Neutrophil (primary cell): ENCODE results near the gene EEF1AKMT2.
A peak's percentile ranks its signal among the peaks of the same experiment; 100 is the strongest.

Experiments
- H3K27ac ChIP-seq: fragments of 200-600 bp; sonication (generic); 2 replicates; pipeline ENCODE4 v1.5.1; 2016; ENCODE audit warnings: mild to moderate bottlenecking, moderate library complexity
- H3K27me3 ChIP-seq: fragments of 200-600 bp; sonication (generic); 2 replicates; pipeline ENCODE4 v1.6.0; 2016; ENCODE audit warnings: mild to moderate bottlenecking
- H3K36me3 ChIP-seq: fragments of 200-600 bp; sonication (generic); 2 replicates; pipeline ENCODE4 v1.5.1; 2017
- H3K4me1 ChIP-seq, 2 experiments: fragments of 200-600 bp in 1 of 2; sonication (generic) in 1 of 2; 1 replicate in 1 of 2; 2 replicates in 1 of 2; pipeline versions ENCODE4 v1.5.1 to v1.6.1; 2013 to 2016; ENCODE audit warnings: low read depth in 1 of 2, low read length in 1 of 2, mild to moderate bottlenecking in 1 of 2, moderate library complexity in 1 of 2; ENCODE audit not compliant: control insufficient read depth in 1 of 2, insufficient read depth in 1 of 2
- H3K4me3 ChIP-seq, 2 experiments: fragments of 200-600 bp in 1 of 2; sonication (generic) in 1 of 2; 1 replicate in 1 of 2; 2 replicates in 1 of 2; pipeline ENCODE4 v1.5.1; 2013 to 2016; ENCODE audit warnings: low read depth in 1 of 2, low read length in 1 of 2, mild to moderate bottlenecking in 1 of 2, moderate library complexity in 1 of 2
- H3K9me3 ChIP-seq: fragments of 200-600 bp; sonication (generic); 2 replicates; pipeline ENCODE4 v1.5.1; 2016
- CTCF ChIP-seq: fragments of 200-600 bp; sonication (generic); IDR thresholded peaks from 2 replicates; pipeline ENCODE4 v1.5.1; 2016; ENCODE audit warnings: antibody characterized with exemption

The EEF1AKMT2 gene

GRCh38 chr10:124743191-124744101 is 48.2 kb downstream of the EEF1AKMT2 start:
- no peaks in the 10 kb centered on the region for H3K36me3 ChIP-seq
- H3K4me1 ChIP-seq, result peaks cover 44 to 49% of the 10 kb centered on the region in 2 experiments
- no peak for TF ChIP-seq CTCF
- H3K9me3 ChIP-seq, result no peaks in the 10 kb centered on the region
- H3K27ac ChIP-seq, result peak overlapping the region; percentile 91
- H3K4me3 ChIP-seq, result peak overlapping the region; percentile 72 to 90
- H3K27me3 ChIP-seq, result no peaks in the 10 kb centered on the region

- Histone ChIP-seq H3K27ac (peak overlapping the region; percentile 91), H3K9me3 (no peaks in the 10 kb centered on the region), H3K4me1 (peaks cover 44 to 49% of the 10 kb centered on the region in 2 experiments), H3K36me3 (no peaks in the 10 kb centered on the region), H3K4me3 (peak overlapping the region; percentile 72 to 90), H3K27me3 (no peaks in the 10 kb centered on the region)
- no peak for TF ChIP-seq CTCF
Measured at GRCh38 chr10:124742413-124743190, 49.1 kb downstream of the EEF1AKMT2 start.

GRCh38 chr10:124741922-124742412 is 49.7 kb downstream of the EEF1AKMT2 start:
- H3K4me1 ChIP-seq, result peaks cover 44 to 49% of the 10 kb centered on the region in 2 experiments
- TF ChIP-seq CTCF, result no peak
- peak overlapping the region; percentile 91 for H3K27ac ChIP-seq
- H3K27me3 ChIP-seq, result no peaks in the 10 kb centered on the region
- peak overlapping the region; percentile 72 to 90 for H3K4me3 ChIP-seq
- H3K9me3 ChIP-seq, result no peaks in the 10 kb centered on the region
- no peaks in the 10 kb centered on the region for H3K36me3 ChIP-seq

- Histone ChIP-seq H3K36me3 (peaks cover 5% of the 10 kb centered on the region), H3K27ac (peak overlapping the region; percentile 91), H3K27me3 (no peaks in the 10 kb centered on the region), H3K9me3 (no peaks in the 10 kb centered on the region), H3K4me1 (peaks cover 44 to 52% of the 10 kb centered on the region in 2 experiments), H3K4me3 (peak overlapping the region; percentile 72 to 90)
- peak; percentile 68 for TF ChIP-seq CTCF
Measured at GRCh38 chr10:124741281-124741921, 50.3 kb downstream of the EEF1AKMT2 start.
